CD4-positive, alpha-beta T cell treated with Interleukin-15 for 1 hour (primary cell): ENCODE measurements around the gene ADAMTS16.

Experiments
- DNase-seq: peaks from one replicate; pipeline ENCODE4 v3.0.0-alpha.2; 2020

Gene ADAMTS16

GRCh38 chr5:5235685-5236084 lies 95.6 kb downstream of the ADAMTS16 start:
- DNase-seq = no peak

- no peak for DNase-seq
These were observed 99.1 kb downstream of the ADAMTS16 start for GRCh38 chr5:5239191-5239590.

- DNase-seq = no peak
These were observed 100.1 kb downstream of the ADAMTS16 start for GRCh38 chr5:5240234-5240633.

GRCh38 chr5:5242056-5242455 lies 101.9 kb downstream of the ADAMTS16 start:
- DNase-seq = no peak

GRCh38 chr5:5246736-5247135 lies 106.6 kb downstream of the ADAMTS16 start:
- DNase-seq = no peak

- DNase-seq = no peak
These were observed 110.6 kb downstream of the ADAMTS16 start for GRCh38 chr5:5250758-5251157.

GRCh38 chr5:5252106-5252505 lies 112.0 kb downstream of the ADAMTS16 start:
- no peak for DNase-seq

- DNase-seq = no peak
These were observed 117.2 kb downstream of the ADAMTS16 start for GRCh38 chr5:5257353-5257752.

GRCh38 chr5:5258564-5258963 lies 118.4 kb downstream of the ADAMTS16 start:
- no peak for DNase-seq

- no peak for DNase-seq
These were observed 124.6 kb downstream of the ADAMTS16 start for GRCh38 chr5:5264727-5265126.

- no peak for DNase-seq
These were observed 126.2 kb downstream of the ADAMTS16 start for GRCh38 chr5:5266297-5266696.

- no peak for DNase-seq
These were observed 130.0 kb downstream of the ADAMTS16 start for GRCh38 chr5:5270161-5270560.

- DNase-seq = no peak
These were observed 131.0 kb downstream of the ADAMTS16 start for GRCh38 chr5:5270958-5271785.

GRCh38 chr5:5271786-5272321 lies 131.7 kb downstream of the ADAMTS16 start:
- DNase-seq = no peak

GRCh38 chr5:5273398-5273797 lies 133.3 kb downstream of the ADAMTS16 start:
- DNase-seq = no peak

GRCh38 chr5:5273976-5274375 lies 133.8 kb downstream of the ADAMTS16 start:
- DNase-seq = no peak

- no peak for DNase-seq
These were observed 135.1 kb downstream of the ADAMTS16 start for GRCh38 chr5:5275211-5275610.

GRCh38 chr5:5276430-5276829 lies 136.3 kb downstream of the ADAMTS16 start:
- DNase-seq = no peak

GRCh38 chr5:5276951-5277517 lies 136.9 kb downstream of the ADAMTS16 start:
- no peak for DNase-seq

GRCh38 chr5:5278201-5278814 lies 138.2 kb downstream of the ADAMTS16 start:
- DNase-seq = no peak

GRCh38 chr5:5278815-5279381 lies 138.8 kb downstream of the ADAMTS16 start:
- DNase-seq = no peak

GRCh38 chr5:5285906-5286305 lies 145.8 kb downstream of the ADAMTS16 start:
- DNase-seq = no peak

GRCh38 chr5:5287419-5287818 lies 147.3 kb downstream of the ADAMTS16 start:
- DNase-seq = no peak

GRCh38 chr5:5288201-5288600 lies 148.1 kb downstream of the ADAMTS16 start:
- DNase-seq = no peak
